NCI-H2029 (cell line): Measurements from ENCODE around the gene MXRA7.
"Not testable (repeated sequence)": the region's sequence is repeated elsewhere in the genome, so short reads cannot be mapped to it uniquely, and the experiment has no call there.

Experiments
- DNase-seq: peaks from one replicate; lab custom pipeline; 2025; lab: John Stamatoyannopoulos, UW

The MXRA7 gene

DNA sequence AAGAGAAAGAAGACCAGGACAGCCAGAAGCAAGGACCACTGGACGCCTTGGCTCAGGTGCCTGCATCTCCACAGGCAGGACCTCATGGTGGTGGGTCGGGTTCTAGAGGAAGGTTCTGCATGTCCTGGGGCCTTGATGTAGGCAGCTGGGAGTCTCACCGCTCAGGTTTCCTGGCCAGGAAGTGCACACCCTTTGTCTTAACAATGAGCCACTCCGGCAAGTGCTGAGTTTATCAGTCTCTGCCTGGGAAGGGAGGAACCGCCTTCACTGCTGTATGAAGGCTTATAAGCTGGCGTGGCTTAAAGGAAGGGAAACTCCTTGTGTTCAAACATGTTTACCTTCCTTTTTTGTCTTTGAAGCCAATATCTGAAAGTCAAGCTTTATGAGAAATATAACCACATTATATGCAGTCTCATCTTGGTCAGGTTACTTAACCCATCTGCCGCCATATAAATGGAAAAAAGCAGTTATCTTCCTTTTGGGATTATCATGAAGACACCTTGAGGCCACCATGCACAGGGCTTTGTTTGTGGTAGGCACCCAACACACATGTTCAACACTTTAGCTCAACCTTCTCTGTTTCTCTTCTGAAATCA lies 67.1 kb downstream of the MXRA7 start, which contains the start of gene ST6GALNAC1:
TSS of gene ST6GALNAC1 (minus strand) at position 205 of the 596 bp plus-strand sequence. CDS start at position 86, 119 bp downstream.
- DNase-seq = no peak

DNA sequence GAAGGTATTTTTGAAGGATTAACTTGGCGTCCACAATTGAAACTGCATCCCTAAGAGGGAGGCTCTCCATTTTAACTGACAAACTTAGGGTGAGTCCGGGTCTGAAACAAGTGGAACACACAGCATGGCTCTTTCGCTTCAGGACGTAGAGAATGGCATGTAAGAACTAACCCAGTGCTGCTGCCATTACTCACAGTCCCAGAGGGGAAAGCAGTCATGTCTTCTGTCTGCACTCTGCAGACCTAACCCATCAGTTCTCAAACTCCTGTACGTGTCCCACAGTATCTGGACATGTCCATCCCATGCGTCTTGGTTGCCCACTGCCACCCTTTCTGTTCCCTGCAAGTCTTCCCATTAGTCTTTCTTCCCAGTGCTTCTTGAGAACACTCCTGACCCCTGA lies 67.8 kb downstream of the MXRA7 start:
- no peak for DNase-seq

DNA sequence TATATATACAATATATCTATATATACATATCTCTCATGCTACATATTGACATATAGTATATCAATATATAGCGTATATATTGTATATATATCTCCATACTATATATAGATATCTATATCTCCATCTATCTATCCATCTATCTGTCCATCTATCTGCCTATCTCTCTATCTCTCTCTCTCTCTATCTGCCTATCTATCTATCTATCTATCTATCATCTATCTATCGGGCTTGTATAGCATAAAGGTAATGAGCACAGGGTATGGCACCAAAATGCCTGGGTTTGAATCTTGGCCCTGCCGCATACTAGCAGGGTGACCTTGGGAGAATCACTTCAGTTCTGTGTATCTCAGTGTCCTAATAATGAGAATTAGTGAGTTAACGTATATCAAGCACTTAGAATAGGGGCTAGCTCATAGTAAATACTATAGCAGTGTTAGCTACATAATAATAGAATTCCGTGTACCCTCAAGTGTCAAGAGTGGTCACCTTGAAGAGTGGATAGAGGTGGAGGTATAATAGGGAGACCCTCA lies 68.7 kb downstream of the MXRA7 start:
- no peak for DNase-seq

DNA sequence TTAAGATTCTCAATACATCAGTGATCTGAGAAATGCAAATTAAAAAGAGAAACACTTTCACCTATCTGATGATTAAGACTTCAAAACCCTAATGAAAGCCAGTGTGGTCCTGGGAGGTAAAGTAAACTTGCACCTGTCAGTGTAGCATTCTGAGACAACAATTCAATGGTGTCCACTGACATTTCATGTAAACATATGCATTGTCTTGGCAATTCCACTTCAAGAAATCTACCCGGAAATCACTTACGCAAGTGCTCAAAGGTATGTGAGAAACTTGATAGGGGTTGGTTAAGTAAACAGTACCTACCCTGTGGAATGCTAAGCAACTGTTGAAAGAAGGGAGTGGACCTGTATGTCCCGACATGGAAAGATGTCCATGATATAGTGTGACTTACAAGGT lies 69.3 kb downstream of the MXRA7 start:
- no peak for DNase-seq

DNA sequence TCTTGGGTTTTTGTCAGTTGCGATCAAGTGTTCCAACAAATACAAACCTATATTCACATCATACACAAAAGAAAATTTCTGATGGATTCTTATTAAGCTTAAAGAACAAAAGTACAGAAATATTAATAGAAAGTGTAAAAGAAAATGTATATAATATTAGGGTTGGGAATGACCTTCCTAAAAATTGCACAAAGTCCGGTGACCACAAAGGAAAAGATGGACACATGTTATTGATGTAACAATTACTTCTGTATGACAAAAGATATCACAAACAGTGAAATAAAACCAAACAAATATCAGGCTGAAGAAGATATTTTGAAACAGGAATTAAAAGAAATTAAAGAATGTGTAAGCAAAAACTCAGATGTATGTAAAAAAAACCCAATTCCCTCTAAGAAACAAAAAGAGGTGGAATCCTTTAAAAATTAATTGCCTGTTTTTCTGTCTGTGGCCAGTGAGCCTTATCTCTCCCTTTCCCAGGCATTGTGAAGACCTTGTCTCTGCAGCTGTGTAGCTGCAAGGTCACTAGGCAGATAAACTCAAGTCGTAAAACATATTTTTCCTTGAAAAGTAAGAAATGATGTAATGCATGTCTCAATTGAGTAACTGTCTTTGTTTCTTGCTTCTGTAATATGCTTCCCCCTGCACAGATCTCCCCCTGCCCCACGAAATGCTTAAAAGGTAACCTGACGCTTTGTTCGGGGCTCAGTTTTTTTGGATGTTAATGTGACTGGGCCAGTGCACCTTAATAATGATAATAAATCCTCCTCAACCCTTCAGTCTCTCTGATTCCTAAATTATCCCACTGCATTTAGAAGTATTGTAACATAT lies 70.0 kb downstream of the MXRA7 start:
- no peak for DNase-seq

DNA sequence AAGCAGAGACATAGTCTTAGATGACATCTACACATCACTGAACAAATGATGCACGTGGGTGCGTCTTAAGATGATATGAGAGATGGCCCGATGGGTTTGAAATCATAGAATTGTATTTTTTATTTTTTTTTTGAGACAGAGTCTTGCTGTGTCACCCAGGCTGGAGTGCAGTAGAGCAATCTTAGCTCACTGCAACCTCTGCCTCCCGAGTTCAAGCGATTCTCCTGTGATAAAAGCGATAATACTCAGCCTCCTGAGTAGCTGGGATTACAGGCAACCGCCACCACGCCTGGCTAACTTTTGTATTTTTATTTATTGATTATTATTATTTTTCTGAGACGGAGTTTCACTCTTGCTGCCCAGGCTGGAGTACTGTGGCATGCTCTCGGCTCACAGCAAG lies 72.5 kb downstream of the MXRA7 start:
- DNase-seq = no peak

DNA sequence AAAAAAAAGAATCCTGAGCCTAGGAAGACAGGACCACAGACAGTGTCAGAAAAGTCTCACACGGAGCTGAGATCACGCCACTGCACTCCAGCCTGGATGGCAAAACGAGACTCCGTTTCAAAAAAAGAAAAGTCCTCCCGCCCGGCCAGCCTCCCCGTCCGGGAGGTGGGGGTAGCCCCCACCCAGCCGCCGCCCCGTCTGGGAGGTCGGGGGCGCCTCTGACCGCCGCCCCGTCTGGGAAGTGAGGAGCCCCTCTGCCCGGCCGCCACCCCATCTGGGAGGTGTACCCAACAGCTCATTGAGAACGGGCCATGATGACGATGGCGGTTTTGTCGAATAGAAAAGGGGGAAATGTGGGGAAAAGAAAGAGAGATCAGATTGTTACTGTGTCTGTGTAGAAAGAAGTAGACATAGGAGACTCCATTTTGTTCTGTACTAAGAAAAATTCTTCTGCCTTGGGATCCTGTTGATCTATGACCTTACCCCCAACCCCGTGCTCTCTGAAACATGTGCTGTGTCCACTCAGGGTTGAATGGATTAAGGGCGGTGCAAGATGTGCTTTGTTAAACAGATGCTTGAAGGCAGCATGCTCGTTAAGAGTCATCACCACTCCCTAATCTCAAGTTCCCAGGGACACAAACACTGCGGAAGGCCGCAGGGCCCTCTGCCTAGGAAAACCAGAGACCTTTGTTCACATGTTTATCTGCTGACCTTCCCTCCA lies 74.1 kb downstream of the MXRA7 start:
- not testable (repeated sequence) for DNase-seq

DNA sequence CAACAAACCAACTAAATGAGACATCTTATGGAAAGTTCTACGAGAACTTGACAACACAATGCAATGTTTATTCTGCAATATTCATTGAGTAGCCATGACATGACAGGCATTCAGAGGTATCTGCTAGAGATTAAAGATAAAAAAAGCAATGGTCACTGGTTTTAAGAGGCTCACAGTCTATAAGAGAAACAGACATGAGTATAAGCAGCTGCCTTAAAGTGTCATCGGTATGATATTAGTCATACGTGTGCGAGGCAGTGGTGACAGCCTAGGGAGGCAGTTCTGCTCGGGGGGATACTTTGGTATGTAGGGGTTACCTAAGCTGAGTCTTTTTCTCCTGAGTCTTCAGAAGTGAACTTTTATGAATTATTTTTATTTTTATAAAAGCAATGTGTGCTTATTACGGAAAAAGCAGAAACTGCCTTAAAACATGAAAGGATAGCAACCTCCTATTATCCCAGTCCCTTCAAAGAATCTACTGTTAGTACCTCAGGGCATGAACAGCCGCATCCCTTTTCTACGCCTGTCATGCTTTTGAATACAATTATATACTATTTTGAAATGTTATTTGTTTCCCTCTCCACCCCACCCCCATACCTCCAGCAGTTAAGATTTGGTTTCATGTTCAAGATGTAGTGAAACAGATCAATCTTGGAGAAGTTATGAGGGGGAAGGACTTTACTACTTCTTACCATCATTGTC lies 75.0 kb downstream of the MXRA7 start:
- DNase-seq = no peak

DNA sequence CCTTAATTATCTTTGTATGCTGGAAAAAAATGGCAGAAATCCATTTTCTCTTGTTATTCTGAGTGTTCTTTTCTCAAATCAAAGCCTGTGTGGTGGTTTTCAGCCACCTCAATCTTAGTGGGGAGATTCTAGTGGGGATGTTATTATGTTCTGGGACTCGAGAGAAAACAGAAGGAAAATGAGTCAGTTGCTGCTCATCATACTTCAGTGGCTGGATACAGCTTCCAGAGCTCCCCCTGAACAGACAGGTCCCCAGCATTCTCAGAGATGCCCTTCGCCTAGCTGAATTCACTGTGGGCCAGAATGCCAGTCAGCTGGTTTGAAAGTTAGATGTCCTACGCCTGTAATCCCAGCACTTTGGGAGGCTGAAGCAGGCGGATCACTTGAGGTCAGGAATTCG lies 75.7 kb downstream of the MXRA7 start:
- DNase-seq = no peak

DNA sequence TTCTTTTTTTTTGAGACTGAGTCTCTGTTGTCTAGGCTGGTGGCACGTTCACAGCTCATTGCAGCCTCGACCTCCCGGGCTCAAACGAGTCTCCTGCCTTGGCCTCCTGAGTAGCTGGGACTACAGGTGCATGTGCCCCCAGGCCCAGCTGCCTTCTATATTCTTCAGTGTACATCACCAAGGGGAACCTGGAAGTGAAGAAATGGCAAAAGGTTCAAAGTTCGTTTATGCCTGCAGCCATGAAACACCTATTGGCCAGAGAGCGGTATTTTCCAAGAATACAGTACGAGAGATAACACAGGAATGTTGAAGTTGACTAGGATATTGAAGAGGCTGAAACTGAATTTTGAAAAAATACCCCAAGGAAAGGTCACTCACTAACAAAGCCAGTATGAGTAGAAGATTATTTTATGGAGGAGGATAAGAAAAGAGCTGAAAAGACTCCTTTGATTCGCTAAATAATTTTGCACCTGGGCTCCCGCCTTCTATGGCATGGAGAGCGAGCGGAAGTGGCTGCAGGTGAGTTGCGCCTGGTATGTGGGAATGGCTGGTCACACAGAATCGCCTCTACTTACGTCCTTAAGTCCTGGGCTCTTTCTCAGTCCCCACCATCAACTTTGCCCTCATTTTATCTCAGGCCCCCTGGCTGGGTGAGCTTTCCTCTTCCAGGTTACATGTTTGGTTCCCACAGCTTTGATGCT lies 77.0 kb downstream of the MXRA7 start:
- DNase-seq = no peak

DNA sequence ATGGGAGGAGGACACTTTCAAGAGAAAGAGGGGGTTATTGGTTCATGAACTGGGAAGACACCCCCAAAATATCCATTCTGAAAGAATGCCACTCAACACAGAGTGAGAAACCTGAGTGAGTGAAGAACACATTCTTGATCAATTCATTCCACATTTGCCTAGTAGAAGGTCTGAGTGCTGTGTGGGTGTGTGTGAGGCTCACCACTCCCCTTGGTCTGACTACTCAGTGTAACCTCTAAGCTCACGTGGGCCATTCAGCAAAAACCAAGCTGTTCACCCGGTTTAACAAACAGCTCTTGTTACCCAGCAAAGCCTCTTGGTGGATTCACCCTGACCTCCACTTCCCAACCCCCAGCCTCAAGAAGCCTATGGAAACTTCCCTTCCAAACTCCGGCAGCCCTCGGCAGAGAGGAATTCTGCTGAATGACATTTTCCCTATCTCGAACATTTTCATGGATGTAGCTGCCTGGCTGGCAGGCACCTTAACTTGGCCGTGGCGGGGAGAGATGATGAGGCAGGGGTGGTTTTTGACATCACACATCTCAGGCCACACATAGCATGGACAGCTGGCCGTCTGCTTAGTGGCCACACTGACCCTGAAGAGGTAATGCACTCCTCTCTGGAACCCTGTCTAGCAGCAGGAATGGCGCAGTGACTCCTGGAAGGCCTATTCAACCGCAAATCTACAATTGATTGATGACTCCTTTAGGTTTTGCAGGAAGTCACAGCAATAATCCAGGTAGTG lies 78.8 kb downstream of the MXRA7 start:
- DNase-seq = no peak

DNA sequence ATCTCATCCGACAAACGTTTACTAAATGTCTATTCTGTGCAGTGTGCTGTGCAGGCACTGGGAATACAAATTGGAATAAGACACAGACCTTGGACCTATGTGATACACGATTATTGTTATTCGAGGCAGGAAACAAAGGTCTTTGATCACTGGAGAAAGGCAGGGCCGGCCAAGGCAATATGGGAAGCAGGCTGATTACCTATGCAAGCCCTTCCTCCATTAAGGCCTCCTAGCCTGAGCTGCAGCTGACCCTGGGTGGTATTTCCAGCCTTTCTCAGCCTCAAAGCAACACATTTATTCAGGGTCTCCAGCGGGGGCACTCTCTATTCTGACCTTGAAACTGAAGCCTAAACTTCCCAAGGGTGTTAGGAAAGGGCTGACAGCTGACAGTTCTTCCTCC lies 80.6 kb downstream of the MXRA7 start:
- no peak for DNase-seq
